Neuron (in vitro differentiated cells): Measurements from ENCODE around the gene SLC35D3.
"Not testable (repeated sequence)": the region's sequence is repeated elsewhere in the genome, so short reads cannot be mapped to it uniquely, and the experiment has no call there.

Experiments
- H2AFZ ChIP-seq: one replicate; pipeline ENCODE4 v1.6.1; 2013; ENCODE audit warnings: low read depth, mild to moderate bottlenecking, inconsistent platforms, low read length, moderate library complexity
- H3K27me3 ChIP-seq: one replicate; pipeline ENCODE4 v1.6.1; 2013; ENCODE audit warnings: low read length; ENCODE audit not compliant: insufficient read depth
- H3K36me3 ChIP-seq: one replicate; pipeline ENCODE4 v1.6.1; 2013; ENCODE audit warnings: low read length; ENCODE audit not compliant: insufficient read depth
- H3K4me1 ChIP-seq: one replicate; pipeline ENCODE4 v1.6.1; 2013; ENCODE audit warnings: low read length; ENCODE audit not compliant: insufficient read depth
- H3K4me3 ChIP-seq: 2 replicates; pipeline ENCODE4 v1.5.1; 2013; ENCODE audit warnings: mild to moderate bottlenecking, low read length, moderate library complexity
- H3K9me3 ChIP-seq: one replicate; pipeline ENCODE4 v1.6.1; 2013; ENCODE audit warnings: low read length

SLC35D3 gene

GRCh38 chr6:136901212-136901784 is 20.8 kb upstream of the SLC35D3 start:
- Histone ChIP-seq H3K9me3 (no peaks in the 10 kb centered on the region), H2AFZ (no peak overlapping the region), H3K4me1 (peaks cover 2% of the 10 kb centered on the region), H3K27me3 (no peaks in the 10 kb centered on the region), H3K36me3 (peaks cover 12% of the 10 kb centered on the region), H3K4me3 (no peak overlapping the region)

- not testable (repeated sequence) for H3K27me3 ChIP-seq, H2AFZ ChIP-seq
Measured at GRCh38 chr6:136904477-136904876, 17.6 kb upstream of the SLC35D3 start.

DNA sequence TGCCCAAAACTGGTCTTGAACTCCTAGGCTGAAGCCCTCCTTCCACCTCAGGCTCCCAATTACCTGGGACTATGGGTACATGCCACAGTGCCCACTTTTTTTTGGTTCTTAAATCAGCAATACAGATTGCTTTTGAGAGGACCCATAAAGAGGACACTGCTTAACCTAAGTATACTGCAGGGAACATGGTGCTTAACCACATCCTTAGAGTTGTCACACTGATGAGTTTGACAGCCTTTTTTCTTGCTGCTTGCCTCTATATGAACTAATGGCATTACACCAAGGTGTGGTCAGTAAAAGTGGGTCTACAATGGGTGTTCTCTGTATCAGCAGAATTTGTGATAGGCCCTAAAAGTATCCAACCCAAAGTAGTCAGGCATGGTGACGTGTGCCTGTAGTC is 7.2 kb upstream of the SLC35D3 start:
- Histone ChIP-seq H3K27me3 (peaks cover under 1% of the 10 kb centered on the region), H3K9me3 (no peaks in the 10 kb centered on the region), H3K36me3 (no peaks in the 10 kb centered on the region), H3K4me1 (no peaks in the 10 kb centered on the region), H3K4me3 (no peak overlapping the region), H2AFZ (no peak overlapping the region)

More at GRCh38 chr6:136904477-136904876, 17.6 kb upstream of the SLC35D3 start:
- not testable (repeated sequence) for H3K4me3 ChIP-seq, H3K9me3 ChIP-seq, H3K36me3 ChIP-seq, H3K4me1 ChIP-seq

DNA sequence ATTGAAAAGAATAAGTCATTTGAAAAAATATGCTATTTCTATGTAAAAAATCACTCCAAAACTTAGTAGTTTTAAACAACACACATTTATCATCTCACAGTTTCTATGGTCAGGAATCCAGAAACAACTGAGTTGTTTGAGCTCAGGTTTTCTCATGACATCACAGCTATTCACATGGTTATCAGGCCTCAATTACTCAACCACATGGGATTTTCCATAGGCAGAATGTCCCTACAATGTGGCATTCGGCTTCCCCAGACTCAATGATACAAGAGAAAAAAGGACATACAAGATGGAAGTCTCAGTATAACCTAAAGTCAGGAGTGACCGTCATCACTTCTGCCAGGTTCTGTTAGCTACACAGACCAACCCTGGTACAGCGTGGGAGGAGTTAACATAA is 3.4 kb upstream of the SLC35D3 start:
- H3K4me3 ChIP-seq: no peak overlapping the region
- H3K27me3 ChIP-seq: peaks cover 35% of the 10 kb centered on the region
- H3K9me3 ChIP-seq: no peaks in the 10 kb centered on the region
- peaks cover 8% of the 10 kb centered on the region for H3K4me1 ChIP-seq
- H3K36me3 ChIP-seq: no peaks in the 10 kb centered on the region
- no peak overlapping the region for H2AFZ ChIP-seq

GRCh38 chr6:136920216-136920615 is 1.9 kb upstream of the SLC35D3 start:
- H3K9me3 ChIP-seq: no peaks in the 10 kb centered on the region
- H3K36me3 ChIP-seq: no peaks in the 10 kb centered on the region
- H3K27me3 ChIP-seq: peaks cover 39% of the 10 kb centered on the region
- H3K4me1 ChIP-seq: peaks cover 8% of the 10 kb centered on the region
- no peak overlapping the region for H3K4me3 ChIP-seq
- H2AFZ ChIP-seq: no peak overlapping the region

- H3K9me3 ChIP-seq: no peaks in the 10 kb centered on the region
- peak overlapping the region; percentile 92 for H2AFZ ChIP-seq
- H3K36me3 ChIP-seq: no peaks in the 10 kb centered on the region
- peak overlapping the region; percentile 46 for H3K4me3 ChIP-seq
- H3K4me1 ChIP-seq: peaks cover 8% of the 10 kb centered on the region
- H3K27me3 ChIP-seq: peaks cover 39% of the 10 kb centered on the region
Measured at GRCh38 chr6:136920671-136921380, 1.3 kb upstream of the SLC35D3 start.

GRCh38 chr6:136921381-136921935 is 643 bp upstream of the SLC35D3 start:
- Histone ChIP-seq H3K36me3 (no peaks in the 10 kb centered on the region), H3K27me3 (peaks cover 40% of the 10 kb centered on the region), H3K4me3 (peak overlapping the region; percentile 46), H2AFZ (peak overlapping the region; percentile 92), H3K9me3 (no peaks in the 10 kb centered on the region), H3K4me1 (peaks cover 8% of the 10 kb centered on the region)

DNA sequence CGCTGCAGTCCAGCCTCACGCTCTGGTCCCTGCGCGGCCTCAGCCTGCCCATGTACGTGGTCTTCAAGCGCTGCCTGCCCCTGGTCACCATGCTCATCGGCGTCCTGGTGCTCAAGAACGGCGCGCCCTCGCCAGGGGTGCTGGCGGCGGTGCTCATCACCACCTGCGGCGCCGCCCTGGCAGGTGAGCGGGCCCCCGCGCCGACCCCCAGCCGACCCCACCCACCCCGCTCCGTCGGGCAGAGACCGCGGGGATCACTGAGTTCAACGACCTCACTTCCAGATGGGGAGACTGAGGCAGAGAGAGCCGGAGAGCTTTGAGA is 545 bp downstream of the SLC35D3 start:
- no peaks in the 10 kb centered on the region for H3K36me3 ChIP-seq
- peak overlapping the region; percentile 46 for H3K4me3 ChIP-seq
- H3K9me3 ChIP-seq: no peaks in the 10 kb centered on the region
- H3K4me1 ChIP-seq: peaks cover 8% of the 10 kb centered on the region
- H2AFZ ChIP-seq: no peak overlapping the region
- peaks cover 41% of the 10 kb centered on the region for H3K27me3 ChIP-seq

DNA sequence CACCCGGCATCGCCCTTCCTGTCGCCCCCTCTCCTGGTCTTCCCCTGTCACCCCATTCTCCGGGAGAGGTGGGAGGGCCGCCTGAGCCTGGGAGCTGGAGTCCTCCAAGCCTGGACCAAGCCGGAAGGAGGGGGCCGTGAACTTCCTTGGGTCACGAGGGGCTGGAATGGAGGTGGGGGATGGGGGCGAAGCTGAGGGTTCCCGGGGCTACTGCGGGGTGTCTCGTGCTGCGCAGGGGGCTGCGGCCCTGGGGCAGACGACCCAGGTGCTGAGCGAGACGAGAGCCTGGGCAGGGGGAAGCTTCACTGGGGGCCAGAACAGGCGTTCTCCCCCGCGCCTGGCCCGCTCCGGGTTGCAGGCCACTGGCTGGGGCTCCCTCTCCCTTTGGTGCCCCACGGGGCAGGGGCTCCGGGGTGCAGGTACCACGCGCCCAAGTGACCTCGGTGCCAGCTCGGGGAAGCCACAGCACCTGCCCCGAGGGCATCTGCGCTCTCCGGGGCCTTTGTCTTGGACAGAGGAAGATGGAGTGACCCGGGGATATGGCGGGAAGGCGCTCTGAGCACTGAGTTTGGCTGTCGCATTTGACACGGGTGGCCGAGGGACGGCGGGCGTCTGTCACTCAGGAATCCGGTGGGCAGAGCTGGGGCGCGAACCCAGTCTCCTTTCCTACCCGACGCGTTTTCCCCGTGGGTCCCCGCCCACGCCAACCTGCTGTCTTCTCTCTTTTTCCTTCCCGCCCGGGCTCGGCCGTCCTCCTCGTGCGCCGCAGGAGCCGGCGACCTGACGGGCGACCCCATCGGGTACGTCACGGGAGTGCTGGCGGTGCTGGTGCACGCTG is 1.2 kb downstream of the SLC35D3 start:
- Histone ChIP-seq H2AFZ (no peak overlapping the region), H3K9me3 (no peaks in the 10 kb centered on the region), H3K4me3 (no peak overlapping the region), H3K27me3 (peaks cover 41% of the 10 kb centered on the region), H3K36me3 (no peaks in the 10 kb centered on the region), H3K4me1 (peaks cover 8% of the 10 kb centered on the region)

GRCh38 chr6:136923954-136924673 is 2.0 kb downstream of the SLC35D3 start:
- H3K36me3 ChIP-seq: no peaks in the 10 kb centered on the region
- no peak overlapping the region for H3K4me3 ChIP-seq
- H2AFZ ChIP-seq: no peak overlapping the region
- H3K4me1 ChIP-seq: peaks cover 8% of the 10 kb centered on the region
- H3K27me3 ChIP-seq: peaks cover 41% of the 10 kb centered on the region
- H3K9me3 ChIP-seq: no peaks in the 10 kb centered on the region

DNA sequence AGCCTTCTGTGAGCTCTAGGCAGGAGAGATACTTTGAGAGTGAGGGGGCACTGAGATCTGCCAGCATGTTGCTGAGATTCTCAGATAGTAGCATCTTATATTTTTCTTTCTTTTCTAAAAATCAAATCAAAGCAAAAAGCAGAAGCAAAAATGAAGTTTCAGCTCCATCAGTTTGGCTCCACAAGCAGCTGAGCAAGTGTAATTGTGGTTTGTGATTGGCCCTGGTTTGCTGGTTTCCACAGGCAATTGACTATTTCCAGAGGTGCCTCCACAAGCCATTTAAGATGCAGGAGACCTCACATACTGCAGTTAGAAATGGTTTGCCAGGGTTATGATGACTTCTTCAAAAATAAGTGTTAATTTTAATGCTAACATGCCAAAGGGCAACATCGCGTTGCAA is 4.3 kb downstream of the SLC35D3 start:
- no peaks in the 10 kb centered on the region for H3K9me3 ChIP-seq
- no peak overlapping the region for H3K4me3 ChIP-seq
- H2AFZ ChIP-seq: no peak overlapping the region
- H3K27me3 ChIP-seq: peaks cover 26% of the 10 kb centered on the region
- no peaks in the 10 kb centered on the region for H3K36me3 ChIP-seq
- H3K4me1 ChIP-seq: no peaks in the 10 kb centered on the region

GRCh38 chr6:136927292-136927691 is 5.2 kb downstream of the SLC35D3 start:
- H3K27me3 ChIP-seq: peaks cover 18% of the 10 kb centered on the region
- H3K9me3 ChIP-seq: no peaks in the 10 kb centered on the region
- H2AFZ ChIP-seq: no peak overlapping the region

More at GRCh38 chr6:136927292-136927691, 5.2 kb downstream of the SLC35D3 start:
- no peaks in the 10 kb centered on the region for H3K4me1 ChIP-seq
- H3K36me3 ChIP-seq: no peaks in the 10 kb centered on the region
- H3K4me3 ChIP-seq: no peak overlapping the region
